ENCODE measurements around the gene MPG. TPM values are rescaled to one million over a fixed set of nuclear protein-coding genes. Genes with fewer than 3 reads are reported as not detected.

MPG gene
- total RNA-seq, 6 experiments from 2014 or later, result 92.3 to 104 (median 96.9) TPM

DNA sequence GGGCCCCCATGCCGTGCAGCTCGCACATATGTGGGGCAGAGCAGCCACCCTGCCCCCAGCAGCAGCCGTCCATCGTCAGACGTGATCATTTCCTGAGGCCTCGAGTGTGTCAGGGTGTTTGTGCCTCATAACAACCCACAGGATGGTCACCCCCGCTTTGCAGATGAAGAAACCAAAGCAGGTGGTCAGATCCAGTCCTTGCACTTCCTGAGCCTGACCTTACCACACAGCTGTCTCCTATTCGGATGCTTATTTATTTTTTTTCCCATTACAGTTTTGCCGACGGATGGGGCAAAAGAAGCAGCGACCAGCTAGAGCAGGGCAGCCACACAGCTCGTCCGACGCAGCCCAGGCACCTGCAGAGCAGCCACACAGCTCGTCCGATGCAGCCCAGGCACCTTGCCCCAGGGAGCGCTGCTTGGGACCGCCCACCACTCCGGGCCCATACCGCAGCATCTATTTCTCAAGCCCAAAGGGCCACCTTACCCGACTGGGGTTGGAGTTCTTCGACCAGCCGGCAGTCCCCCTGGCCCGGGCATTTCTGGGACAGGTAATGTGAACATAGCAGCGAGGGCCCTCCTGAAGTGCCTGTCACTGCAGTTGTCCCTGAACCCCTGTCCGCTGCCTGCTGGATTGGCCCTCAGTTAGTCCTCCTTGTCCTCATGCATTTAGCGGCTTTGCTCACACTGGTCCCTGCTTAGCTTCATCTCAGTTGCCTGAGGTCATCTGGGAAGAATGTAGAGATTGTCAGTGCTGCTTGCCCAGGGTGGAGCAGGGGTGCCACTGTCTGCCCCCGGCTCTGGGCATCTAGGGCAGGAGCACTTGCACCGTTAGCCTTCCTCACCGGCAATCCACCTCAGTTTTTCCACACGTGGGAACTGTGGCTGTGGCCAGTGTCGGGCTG lies 1.4 kb downstream of the MPG start:
- peaks cover 9% of the 10 kb centered on the region for H3K27me3 Mint-ChIP-seq (ENCODE audit: insufficient read depth)
- TF ChIP-seq, protein P1, sequence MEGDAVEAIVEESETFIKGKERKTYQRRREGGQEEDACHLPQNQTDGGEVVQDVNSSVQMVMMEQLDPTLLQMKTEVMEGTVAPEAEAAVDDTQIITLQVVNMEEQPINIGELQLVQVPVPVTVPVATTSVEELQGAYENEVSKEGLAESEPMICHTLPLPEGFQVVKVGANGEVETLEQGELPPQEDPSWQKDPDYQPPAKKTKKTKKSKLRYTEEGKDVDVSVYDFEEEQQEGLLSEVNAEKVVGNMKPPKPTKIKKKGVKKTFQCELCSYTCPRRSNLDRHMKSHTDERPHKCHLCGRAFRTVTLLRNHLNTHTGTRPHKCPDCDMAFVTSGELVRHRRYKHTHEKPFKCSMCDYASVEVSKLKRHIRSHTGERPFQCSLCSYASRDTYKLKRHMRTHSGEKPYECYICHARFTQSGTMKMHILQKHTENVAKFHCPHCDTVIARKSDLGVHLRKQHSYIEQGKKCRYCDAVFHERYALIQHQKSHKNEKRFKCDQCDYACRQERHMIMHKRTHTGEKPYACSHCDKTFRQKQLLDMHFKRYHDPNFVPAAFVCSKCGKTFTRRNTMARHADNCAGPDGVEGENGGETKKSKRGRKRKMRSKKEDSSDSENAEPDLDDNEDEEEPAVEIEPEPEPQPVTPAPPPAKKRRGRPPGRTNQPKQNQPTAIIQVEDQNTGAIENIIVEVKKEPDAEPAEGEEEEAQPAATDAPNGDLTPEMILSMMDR (IDR thresholded peaks at IDR 0.05), result no peak
- peaks cover 54% of the 10 kb centered on the region for H3K4me1 Mint-ChIP-seq (ENCODE audit: low read depth)
- peak overlapping the region; percentile 94 for H3K4me3 Mint-ChIP-seq
- H3K9me3 Mint-ChIP-seq, result no peaks in the 10 kb centered on the region
- no peak for DNase-seq
- H3K36me3 Mint-ChIP-seq (ENCODE audit: low read depth), result peaks cover 7% of the 10 kb centered on the region
- H3K27ac Mint-ChIP-seq, result peak overlapping the region; percentile 91

GRCh38 chr16:83060-83603 lies 5.1 kb downstream of the MPG start:
- H3K4me3 Mint-ChIP-seq, result no peak overlapping the region
- no peaks in the 10 kb centered on the region for H3K9me3 Mint-ChIP-seq
- H3K27ac Mint-ChIP-seq, result peak overlapping the region; percentile 48; the same call in 1 of the 2 replicates
- peaks cover 7% of the 10 kb centered on the region for H3K36me3 Mint-ChIP-seq (ENCODE audit: low read depth)
- no peak for DNase-seq
- H3K4me1 Mint-ChIP-seq (ENCODE audit: low read depth), result peaks cover 39% of the 10 kb centered on the region
- H3K27me3 Mint-ChIP-seq (ENCODE audit: insufficient read depth), result peaks cover 9% of the 10 kb centered on the region
- TF ChIP-seq, protein P1 (IDR thresholded peaks at IDR 0.05), result no peak

- no peak for DNase-seq
- H3K27ac Mint-ChIP-seq, result peak overlapping the region; percentile 89
- H3K4me3 Mint-ChIP-seq, result peak overlapping the region; percentile 42
- H3K4me1 Mint-ChIP-seq (ENCODE audit: low read depth), result peaks cover 35% of the 10 kb centered on the region
- peaks cover 7% of the 10 kb centered on the region for H3K36me3 Mint-ChIP-seq (ENCODE audit: low read depth)
- TF ChIP-seq, protein P1 (IDR thresholded peaks at IDR 0.05), result no peak; the same call in 1 of the 2 replicates
- H3K9me3 Mint-ChIP-seq, result no peaks in the 10 kb centered on the region
- H3K27me3 Mint-ChIP-seq (ENCODE audit: insufficient read depth), result peaks cover 9% of the 10 kb centered on the region
These were observed 6.0 kb downstream of the MPG start for GRCh38 chr16:83781-84615.

DNA sequence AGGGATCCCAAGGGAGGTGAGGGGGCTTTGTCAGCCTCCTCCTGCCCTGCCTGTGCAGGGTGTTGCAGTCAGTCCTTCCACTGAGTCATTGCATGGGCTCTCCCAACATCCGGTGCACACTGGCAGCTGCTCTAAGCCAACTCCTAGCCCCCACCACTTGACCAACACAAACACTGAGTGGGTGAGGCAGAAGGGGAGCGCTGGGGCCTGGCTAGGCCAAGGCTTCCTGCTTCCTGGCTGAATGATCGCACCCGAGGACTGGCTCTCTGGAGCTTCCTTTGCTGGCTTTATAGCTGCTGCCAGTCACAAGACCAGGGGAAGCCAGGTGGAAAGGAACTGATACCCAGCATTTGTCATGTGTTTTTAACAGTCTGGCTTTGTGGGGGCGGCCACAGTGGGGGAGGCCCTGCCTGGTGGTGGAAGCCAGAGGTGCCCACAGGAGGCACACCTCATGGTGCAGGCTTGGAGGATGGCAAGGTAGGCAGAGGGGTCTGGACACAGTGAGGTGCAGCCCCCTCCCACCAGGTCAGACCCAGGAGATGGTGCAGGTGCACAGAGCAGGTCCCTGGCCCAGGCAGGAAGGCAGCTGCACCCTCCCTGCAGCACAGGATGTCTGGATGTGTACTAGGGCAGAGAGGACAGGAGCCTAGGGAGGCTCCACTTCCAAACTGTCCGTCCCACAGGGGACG lies 6.8 kb downstream of the MPG start:
- peak; percentile 93 for DNase-seq
- Mint-ChIP-seq H3K4me1 (ENCODE audit: low read depth) (peaks cover 26% of the 10 kb centered on the region), H3K4me3 (peak overlapping the region; percentile 57), H3K27me3 (ENCODE audit: insufficient read depth) (peaks cover 9% of the 10 kb centered on the region), H3K36me3 (ENCODE audit: low read depth) (peaks cover 7% of the 10 kb centered on the region), H3K9me3 (no peaks in the 10 kb centered on the region), H3K27ac (peak overlapping the region; percentile 89)
- TF ChIP-seq, protein P1 (IDR thresholded peaks at IDR 0.05), result no peak

DNA sequence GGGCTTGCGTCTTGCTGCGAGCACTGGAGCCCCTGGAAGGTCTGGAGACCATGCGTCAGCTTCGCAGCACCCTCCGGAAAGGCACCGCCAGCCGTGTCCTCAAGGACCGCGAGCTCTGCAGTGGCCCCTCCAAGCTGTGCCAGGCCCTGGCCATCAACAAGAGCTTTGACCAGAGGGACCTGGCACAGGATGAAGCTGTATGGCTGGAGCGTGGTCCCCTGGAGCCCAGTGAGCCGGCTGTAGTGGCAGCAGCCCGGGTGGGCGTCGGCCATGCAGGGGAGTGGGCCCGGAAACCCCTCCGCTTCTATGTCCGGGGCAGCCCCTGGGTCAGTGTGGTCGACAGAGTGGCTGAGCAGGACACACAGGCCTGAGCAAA lies 7.4 kb downstream of the MPG start:
- Mint-ChIP-seq H3K4me3 (no peak overlapping the region), H3K27me3 (ENCODE audit: insufficient read depth) (peaks cover 10% of the 10 kb centered on the region), H3K4me1 (ENCODE audit: low read depth) (peaks cover 25% of the 10 kb centered on the region), H3K27ac (peak overlapping the region; percentile 89), H3K36me3 (ENCODE audit: low read depth) (peaks cover 7% of the 10 kb centered on the region), H3K9me3 (no peaks in the 10 kb centered on the region)
- DNase-seq, result no peak
- TF ChIP-seq, protein P1 (IDR thresholded peaks at IDR 0.05), result no peak

Data from HFFc6 (cell line).